GM12801 (cell line): ENCODE measurements around the gene TSGA10IP.

Experiments used
- CTCF ChIP-seq: IDR thresholded peaks from one replicate; pipeline ENCODE4 v1.5.1; 2011; ENCODE audit warnings: control low read depth; ENCODE audit not compliant: insufficient read length; ENCODE audit errors: extremely low read depth

The TSGA10IP gene

GRCh38 chr11:65964906-65965305 lies 19.6 kb downstream of the TSGA10IP start:
- TF ChIP-seq CTCF = no peak

- TF ChIP-seq CTCF = no peak
Observed at GRCh38 chr11:65965986-65966762, 20.9 kb downstream of the TSGA10IP start.

GRCh38 chr11:65967329-65967934 lies 22.2 kb downstream of the TSGA10IP start:
- no peak for TF ChIP-seq CTCF

- no peak for TF ChIP-seq CTCF
Observed at GRCh38 chr11:65968600-65969482, 23.6 kb downstream of the TSGA10IP start.

GRCh38 chr11:65972116-65972515 lies 26.8 kb downstream of the TSGA10IP start:
- no peak for TF ChIP-seq CTCF

GRCh38 chr11:65973439-65974110 lies 28.3 kb downstream of the TSGA10IP start:
- TF ChIP-seq CTCF = no peak

- TF ChIP-seq CTCF = no peak
Observed at GRCh38 chr11:65975771-65976170, 30.5 kb downstream of the TSGA10IP start.
